ENCODE measurements around the gene GRPEL2.
"Not testable (repeated sequence)": the region's sequence is repeated elsewhere in the genome, so short reads cannot be mapped to it uniquely, and the experiment has no call there.

The GRPEL2 gene

DNA sequence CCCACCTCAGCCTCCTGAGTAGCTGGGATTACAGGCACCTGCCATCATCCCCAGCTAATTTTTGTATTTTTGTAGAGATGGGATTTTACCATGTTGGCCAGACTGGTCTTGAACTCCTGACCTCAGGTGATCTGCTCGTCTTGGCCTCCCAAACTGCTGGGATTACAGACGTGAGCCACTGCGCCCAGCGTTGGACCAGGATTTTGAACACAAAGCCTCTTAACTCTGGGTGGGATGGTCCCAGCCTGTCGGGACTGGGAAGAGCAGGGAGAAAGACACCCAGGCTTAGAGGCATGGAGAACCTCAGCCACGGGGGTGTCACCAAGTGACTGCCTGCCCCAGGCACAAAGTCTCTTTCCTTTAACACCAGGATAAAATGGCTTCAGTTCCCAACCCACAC, 45.8 kb downstream of the GRPEL2 start:
- not testable (repeated sequence) for H3K4me1 ChIP-seq (ENCODE audit: control insufficient read depth in 1 of 2, insufficient read depth in 2 of 2, low read length in 2 of 2); H3K4me3 ChIP-seq (ENCODE audit: low read depth in 1 of 2, low read length in 2 of 2); H3K36me3 ChIP-seq (ENCODE audit: control insufficient read depth in 1 of 2, insufficient read depth in 2 of 2, low read length in 2 of 2); H3K9ac ChIP-seq (ENCODE audit: low read depth in 1 of 2, low read length in 2 of 2); H3K27me3 ChIP-seq (ENCODE audit: control insufficient read depth in 1 of 2, insufficient read depth in 2 of 2, low read length in 2 of 2); H3K27ac ChIP-seq (ENCODE audit: low read depth, low read length); H3K9me3 ChIP-seq (ENCODE audit: control insufficient read depth in 1 of 2, low read length in 2 of 2)

DNA sequence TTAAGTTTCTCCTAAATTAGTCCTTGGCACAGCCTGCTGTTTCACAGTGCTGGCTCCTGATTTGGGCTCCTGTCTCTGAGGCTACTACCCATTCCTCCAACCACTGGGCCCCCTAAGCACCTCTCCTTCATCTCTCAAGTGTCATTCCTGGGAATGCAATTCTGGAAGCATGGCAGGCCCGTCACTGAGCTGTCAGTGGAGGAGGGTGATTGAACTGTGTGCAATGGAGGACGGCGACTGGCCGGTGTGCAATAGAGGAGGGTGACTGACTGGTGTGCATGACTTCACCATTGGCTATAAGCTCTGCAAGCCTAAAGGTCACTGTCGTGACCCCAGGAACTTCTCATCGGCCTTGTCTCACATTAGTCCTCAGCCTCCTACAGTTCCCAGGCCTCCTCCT, 46.2 kb downstream of the GRPEL2 start:
- Histone ChIP-seq H3K27ac (ENCODE audit: low read depth, low read length) (no peak overlapping the region), H3K36me3 (ENCODE audit: control insufficient read depth in 1 of 2, insufficient read depth in 2 of 2, low read length in 2 of 2) (no peaks in the 10 kb centered on the region), H3K4me1 (ENCODE audit: control insufficient read depth in 1 of 2, insufficient read depth in 2 of 2, low read length in 2 of 2) (no peaks in the 10 kb centered on the region), H3K9ac (ENCODE audit: low read depth in 1 of 2, low read length in 2 of 2) (no peak overlapping the region), H3K9me3 (ENCODE audit: control insufficient read depth in 1 of 2, low read length in 2 of 2) (no peaks in the 10 kb centered on the region), H3K4me3 (ENCODE audit: low read depth in 1 of 2, low read length in 2 of 2) (no peak overlapping the region), H3K27me3 (ENCODE audit: control insufficient read depth in 1 of 2, insufficient read depth in 2 of 2, low read length in 2 of 2) (no peaks in the 10 kb centered on the region)

DNA sequence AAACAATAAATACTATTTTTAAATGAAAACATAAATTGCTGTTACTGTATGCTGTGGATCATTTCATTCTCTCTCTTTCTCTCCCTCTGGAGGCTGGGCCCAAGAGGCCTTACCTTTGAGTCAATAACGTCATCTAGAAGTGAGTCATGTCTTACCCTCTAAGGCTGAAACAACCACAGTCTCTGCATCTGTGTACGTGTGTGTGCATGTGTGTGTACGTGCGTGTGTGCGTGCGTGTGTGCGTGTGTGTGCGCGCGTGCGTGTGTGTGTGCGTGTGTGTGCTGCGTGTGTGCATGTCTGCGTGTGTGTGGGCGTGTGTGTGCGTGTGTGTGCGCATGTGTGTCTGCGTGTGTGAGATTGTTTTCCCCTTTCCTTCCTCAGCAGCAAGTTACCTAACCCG, 47.4 kb downstream of the GRPEL2 start:
- Histone ChIP-seq H3K36me3 (ENCODE audit: control insufficient read depth in 1 of 2, insufficient read depth in 2 of 2, low read length in 2 of 2) (no peaks in the 10 kb centered on the region), H3K9ac (ENCODE audit: low read depth in 1 of 2, low read length in 2 of 2) (no peak overlapping the region), H3K27ac (ENCODE audit: low read depth, low read length) (no peak overlapping the region), H3K4me1 (ENCODE audit: control insufficient read depth in 1 of 2, insufficient read depth in 2 of 2, low read length in 2 of 2) (no peaks in the 10 kb centered on the region), H3K4me3 (ENCODE audit: low read depth in 1 of 2, low read length in 2 of 2) (no peak overlapping the region), H3K9me3 (ENCODE audit: control insufficient read depth in 1 of 2, low read length in 2 of 2) (no peaks in the 10 kb centered on the region), H3K27me3 (ENCODE audit: control insufficient read depth in 1 of 2, insufficient read depth in 2 of 2, low read length in 2 of 2) (no peaks in the 10 kb centered on the region)

DNA sequence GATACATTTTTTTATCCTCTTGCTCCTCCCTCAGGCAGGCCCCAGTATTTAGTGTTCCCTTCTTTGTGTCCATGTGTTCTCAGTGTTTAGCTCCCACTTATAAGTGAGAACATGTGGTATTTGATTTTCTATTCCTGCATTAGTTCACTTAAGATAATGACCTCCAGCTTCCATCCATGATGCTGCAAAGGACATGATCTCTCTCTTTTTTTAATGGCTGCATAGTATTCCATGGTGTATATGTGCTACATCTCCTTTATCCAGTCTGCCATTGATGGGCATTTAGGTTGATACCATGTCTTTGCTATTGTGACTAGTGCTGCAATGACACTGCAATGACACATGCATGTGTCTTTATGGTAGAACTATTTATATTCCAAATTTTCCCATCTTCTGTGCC, 49.7 kb downstream of the GRPEL2 start:
- H3K27ac ChIP-seq (ENCODE audit: low read depth, low read length); H3K4me1 ChIP-seq (ENCODE audit: control insufficient read depth in 1 of 2, insufficient read depth in 2 of 2, low read length in 2 of 2); H3K4me3 ChIP-seq (ENCODE audit: low read depth in 1 of 2, low read length in 2 of 2); H3K27me3 ChIP-seq (ENCODE audit: control insufficient read depth in 1 of 2, insufficient read depth in 2 of 2, low read length in 2 of 2); H3K9ac ChIP-seq (ENCODE audit: low read depth in 1 of 2, low read length in 2 of 2); H3K36me3 ChIP-seq (ENCODE audit: control insufficient read depth in 1 of 2, insufficient read depth in 2 of 2, low read length in 2 of 2); H3K9me3 ChIP-seq (ENCODE audit: control insufficient read depth in 1 of 2, low read length in 2 of 2): not testable (repeated sequence)

DNA sequence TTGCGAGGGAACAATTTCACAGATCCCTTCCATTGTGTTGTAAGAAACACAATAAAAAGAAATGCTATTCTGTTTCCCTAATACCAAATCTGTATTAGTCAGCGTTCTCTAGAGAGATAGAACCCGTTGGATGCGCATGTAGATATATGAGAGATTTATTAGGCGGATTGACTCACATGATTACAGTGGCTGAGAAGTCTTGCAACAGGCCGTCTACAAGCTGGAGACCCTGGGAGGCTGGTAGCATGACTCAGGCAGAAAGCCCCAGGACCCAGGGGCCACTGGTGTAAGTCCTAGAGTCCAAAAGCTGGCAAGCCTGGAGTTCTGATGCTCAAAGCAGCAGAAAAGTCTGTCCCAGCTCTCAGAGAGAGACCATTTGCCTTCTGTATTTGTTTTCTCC, 52.2 kb downstream of the GRPEL2 start:
- no peak overlapping the region for H3K4me3 ChIP-seq (ENCODE audit: low read depth in 1 of 2, low read length in 2 of 2)
- H3K9ac ChIP-seq (ENCODE audit: low read depth in 1 of 2, low read length in 2 of 2): no peak overlapping the region
- no peaks in the 10 kb centered on the region for H3K36me3 ChIP-seq (ENCODE audit: control insufficient read depth in 1 of 2, insufficient read depth in 2 of 2, low read length in 2 of 2)
- no peaks in the 10 kb centered on the region for H3K4me1 ChIP-seq (ENCODE audit: control insufficient read depth in 1 of 2, insufficient read depth in 2 of 2, low read length in 2 of 2)
- H3K9me3 ChIP-seq (ENCODE audit: control insufficient read depth in 1 of 2, low read length in 2 of 2): no peaks in the 10 kb centered on the region
- H3K27ac ChIP-seq (ENCODE audit: low read depth, low read length): no peak overlapping the region
- no peaks in the 10 kb centered on the region for H3K27me3 ChIP-seq (ENCODE audit: control insufficient read depth in 1 of 2, insufficient read depth in 2 of 2, low read length in 2 of 2)

DNA sequence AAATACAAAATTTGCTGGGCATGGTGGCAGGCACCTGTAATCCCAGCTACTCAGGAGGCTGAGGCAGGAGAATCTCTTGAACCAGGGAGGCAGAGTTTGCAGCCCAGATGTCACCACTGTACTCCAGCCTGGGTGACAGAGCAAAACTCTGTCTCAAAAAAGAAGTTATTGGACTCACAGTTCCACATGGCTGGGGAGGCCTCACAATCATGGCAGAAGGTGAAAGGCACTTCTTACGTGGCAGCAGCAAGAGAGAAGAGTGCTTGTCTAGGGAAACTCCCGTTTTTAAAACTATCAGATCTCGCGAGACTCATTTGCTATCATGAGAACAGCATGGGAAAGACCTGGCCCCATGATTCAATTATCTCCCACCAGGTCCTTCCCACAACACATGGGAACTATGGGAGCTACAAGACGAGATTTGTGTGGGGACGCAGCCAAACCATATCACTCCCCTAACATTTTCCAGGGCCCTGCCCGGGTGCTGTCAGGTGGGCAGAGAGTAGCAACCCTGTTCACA, 53.5 kb downstream of the GRPEL2 start:
- H3K27ac ChIP-seq (ENCODE audit: low read depth, low read length); H3K9me3 ChIP-seq (ENCODE audit: control insufficient read depth in 1 of 2, low read length in 2 of 2); H3K36me3 ChIP-seq (ENCODE audit: control insufficient read depth in 1 of 2, insufficient read depth in 2 of 2, low read length in 2 of 2); H3K9ac ChIP-seq (ENCODE audit: low read depth in 1 of 2, low read length in 2 of 2); H3K4me3 ChIP-seq (ENCODE audit: low read depth in 1 of 2, low read length in 2 of 2); H3K27me3 ChIP-seq (ENCODE audit: control insufficient read depth in 1 of 2, insufficient read depth in 2 of 2, low read length in 2 of 2); H3K4me1 ChIP-seq (ENCODE audit: control insufficient read depth in 1 of 2, insufficient read depth in 2 of 2, low read length in 2 of 2): not testable (repeated sequence)

DNA sequence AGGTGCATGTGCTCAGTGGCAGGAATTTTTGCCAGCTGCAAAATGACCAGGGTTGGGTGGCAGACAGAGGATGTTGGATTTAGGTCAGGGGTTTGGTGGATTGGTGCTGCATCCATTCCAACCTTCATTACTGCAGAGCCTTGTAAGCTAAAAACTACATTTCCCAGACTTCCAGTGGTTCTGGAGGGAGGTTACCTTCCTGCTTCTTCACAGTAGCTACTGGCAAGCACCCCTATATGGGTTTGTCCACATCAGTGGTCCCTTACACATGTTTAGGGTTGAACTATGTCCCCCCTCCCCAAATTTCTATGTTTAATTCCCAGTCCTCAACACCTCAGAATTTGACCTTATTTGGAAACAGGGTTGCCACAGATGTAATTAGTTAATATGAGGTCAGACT, 54.5 kb downstream of the GRPEL2 start:
- no peaks in the 10 kb centered on the region for H3K9me3 ChIP-seq (ENCODE audit: control insufficient read depth in 1 of 2, low read length in 2 of 2)
- H3K36me3 ChIP-seq (ENCODE audit: control insufficient read depth in 1 of 2, insufficient read depth in 2 of 2, low read length in 2 of 2): no peaks in the 10 kb centered on the region
- H3K4me1 ChIP-seq (ENCODE audit: control insufficient read depth in 1 of 2, insufficient read depth in 2 of 2, low read length in 2 of 2): no peaks in the 10 kb centered on the region
- H3K27ac ChIP-seq (ENCODE audit: low read depth, low read length): no peak overlapping the region
- no peak overlapping the region for H3K4me3 ChIP-seq (ENCODE audit: low read depth in 1 of 2, low read length in 2 of 2)
- no peaks in the 10 kb centered on the region for H3K27me3 ChIP-seq (ENCODE audit: control insufficient read depth in 1 of 2, insufficient read depth in 2 of 2, low read length in 2 of 2)
- H3K9ac ChIP-seq (ENCODE audit: low read depth in 1 of 2, low read length in 2 of 2): no peak overlapping the region

DNA sequence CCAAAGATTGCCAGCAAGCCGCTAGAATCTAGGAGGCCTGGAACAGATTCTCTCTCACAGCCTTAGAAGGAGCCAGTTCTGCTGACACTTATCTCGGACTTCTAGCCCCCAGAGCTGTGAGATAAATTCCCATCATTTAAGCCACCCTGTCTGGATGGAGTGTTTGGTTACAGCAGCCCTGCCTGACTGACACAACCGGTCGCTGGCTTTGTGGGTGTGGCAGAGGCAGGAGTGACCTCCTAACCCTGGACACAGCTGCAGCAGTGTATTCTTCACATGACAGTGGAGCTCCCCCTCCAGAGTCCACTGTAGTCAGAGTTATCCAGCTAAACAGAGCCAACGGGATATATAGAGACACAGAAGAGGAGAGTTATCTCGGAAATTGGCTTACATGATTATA, 55.0 kb downstream of the GRPEL2 start:
- H3K4me3 ChIP-seq (ENCODE audit: low read depth in 1 of 2, low read length in 2 of 2): no peak overlapping the region
- no peaks in the 10 kb centered on the region for H3K27me3 ChIP-seq (ENCODE audit: control insufficient read depth in 1 of 2, insufficient read depth in 2 of 2, low read length in 2 of 2)
- H3K9ac ChIP-seq (ENCODE audit: low read depth in 1 of 2, low read length in 2 of 2): no peak overlapping the region
- H3K36me3 ChIP-seq (ENCODE audit: control insufficient read depth in 1 of 2, insufficient read depth in 2 of 2, low read length in 2 of 2): no peaks in the 10 kb centered on the region
- no peak overlapping the region for H3K27ac ChIP-seq (ENCODE audit: low read depth, low read length)
- H3K9me3 ChIP-seq (ENCODE audit: control insufficient read depth in 1 of 2, low read length in 2 of 2): no peaks in the 10 kb centered on the region
- peaks cover 0 to 4% of the 10 kb centered on the region in 2 donors for H3K4me1 ChIP-seq (ENCODE audit: control insufficient read depth in 1 of 2, insufficient read depth in 2 of 2, low read length in 2 of 2)

DNA sequence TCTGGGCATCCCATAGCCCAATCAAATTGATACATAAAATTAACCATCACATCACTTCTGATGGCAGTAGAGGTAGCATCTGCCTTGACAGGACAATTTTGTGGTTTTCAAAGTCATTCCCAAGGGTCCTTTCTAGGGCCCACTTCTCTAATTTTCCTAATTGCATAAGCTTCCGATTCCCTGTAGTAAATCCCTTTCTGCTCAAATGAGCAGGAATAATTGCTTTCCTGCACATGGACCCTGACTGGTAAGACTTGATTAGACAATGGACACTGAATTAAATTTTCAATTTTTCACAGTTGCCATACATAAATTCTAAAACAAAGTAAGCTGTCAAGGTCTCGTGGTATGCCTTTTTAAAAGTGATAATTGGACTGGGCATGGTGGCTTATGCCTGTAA, 55.8 kb downstream of the GRPEL2 start:
- H3K4me1 ChIP-seq (ENCODE audit: control insufficient read depth in 1 of 2, insufficient read depth in 2 of 2, low read length in 2 of 2): peaks cover 0 to 4% of the 10 kb centered on the region in 2 donors
- H3K9ac ChIP-seq (ENCODE audit: low read depth in 1 of 2, low read length in 2 of 2): no peak overlapping the region
- no peak overlapping the region for H3K27ac ChIP-seq (ENCODE audit: low read depth, low read length)
- no peak overlapping the region for H3K4me3 ChIP-seq (ENCODE audit: low read depth in 1 of 2, low read length in 2 of 2)
- no peaks in the 10 kb centered on the region for H3K9me3 ChIP-seq (ENCODE audit: control insufficient read depth in 1 of 2, low read length in 2 of 2)
- no peaks in the 10 kb centered on the region for H3K36me3 ChIP-seq (ENCODE audit: control insufficient read depth in 1 of 2, insufficient read depth in 2 of 2, low read length in 2 of 2)
- H3K27me3 ChIP-seq (ENCODE audit: control insufficient read depth in 1 of 2, insufficient read depth in 2 of 2, low read length in 2 of 2): no peaks in the 10 kb centered on the region

DNA sequence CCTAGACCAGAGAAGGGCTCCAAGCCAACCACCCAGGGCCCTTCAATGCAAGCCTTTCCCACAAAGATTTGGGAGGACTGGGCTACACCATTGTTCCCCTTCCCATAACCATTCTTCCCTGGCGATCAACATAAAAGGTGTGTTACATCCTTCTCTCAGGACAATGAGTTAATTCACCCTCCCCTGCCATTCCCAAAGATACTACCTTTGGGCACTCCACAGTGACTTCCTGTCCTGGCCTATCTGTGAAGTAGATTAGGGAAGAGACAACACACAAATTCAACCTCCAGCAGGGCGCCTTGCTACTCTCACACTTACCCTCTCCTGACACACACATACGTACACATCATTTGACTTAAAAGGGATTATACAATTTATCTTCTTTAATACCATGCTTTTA, 57.0 kb downstream of the GRPEL2 start:
- H3K36me3 ChIP-seq (ENCODE audit: control insufficient read depth in 1 of 2, insufficient read depth in 2 of 2, low read length in 2 of 2): no peaks in the 10 kb centered on the region
- H3K27me3 ChIP-seq (ENCODE audit: control insufficient read depth in 1 of 2, insufficient read depth in 2 of 2, low read length in 2 of 2): no peaks in the 10 kb centered on the region
- no peak overlapping the region for H3K4me3 ChIP-seq (ENCODE audit: low read depth in 1 of 2, low read length in 2 of 2)
- H3K4me1 ChIP-seq (ENCODE audit: control insufficient read depth in 1 of 2, insufficient read depth in 2 of 2, low read length in 2 of 2): peaks cover 0 to 4% of the 10 kb centered on the region in 2 donors
- no peaks in the 10 kb centered on the region for H3K9me3 ChIP-seq (ENCODE audit: control insufficient read depth in 1 of 2, low read length in 2 of 2)
- no peak overlapping the region for H3K9ac ChIP-seq (ENCODE audit: low read depth in 1 of 2, low read length in 2 of 2)
- no peak overlapping the region for H3K27ac ChIP-seq (ENCODE audit: low read depth, low read length)
